ENCODE measurements around the gene PRAMEF27. TPM values are rescaled to one million over a fixed set of nuclear protein-coding genes. Genes with fewer than 3 reads are reported as not detected.

Gene PRAMEF27
- not detected in 2 replicates for total RNA-seq

GRCh38 chr1:13056475-13056874 is at the start of gene PRAMEF27:
Gene PRAMEF27 (minus strand): TSS chr1:13056575. CDS start chr1:13053659, 2,916 bp downstream.

GRCh38 chr1:13070474-13070873 is 14.1 kb upstream of the PRAMEF27 start, which contains the start of gene PRAMEF25:
Gene PRAMEF25 (plus strand): TSS chr1:13070774. CDS start chr1:13073694, 2,920 bp downstream.

Other genes with a start within 250 kb of the PRAMEF27 start
- gene PRAMEF11, start 225.2 kb downstream of the PRAMEF27 start, total RNA-seq = not detected in 2 replicates
- not detected in 2 replicates for gene HNRNPCL1, start 207.9 kb downstream of the PRAMEF27 start, total RNA-seq
- not detected in 2 replicates for gene PRAMEF2, start 199.5 kb downstream of the PRAMEF27 start, total RNA-seq
- not detected in 2 replicates for gene PRAMEF4, start 170.4 kb downstream of the PRAMEF27 start, total RNA-seq
- gene PRAMEF10, start 158.3 kb downstream of the PRAMEF27 start, total RNA-seq = not detected in 2 replicates
- not detected in 2 replicates for gene PRAMEF7, start 140.0 kb downstream of the PRAMEF27 start, total RNA-seq
- not detected in 2 replicates for gene PRAMEF6, start 109.0 kb downstream of the PRAMEF27 start, total RNA-seq
- not detected in 2 replicates for gene HNRNPCL3, start 4.2 kb upstream of the PRAMEF27 start, total RNA-seq
- not detected in 2 replicates for gene PRAMEF25, start 14.2 kb upstream of the PRAMEF27 start, total RNA-seq
- not detected in 2 replicates for gene HNRNPCL2, start 60.3 kb upstream of the PRAMEF27 start, total RNA-seq
- gene PRAMEF26, start 99.4 kb upstream of the PRAMEF27 start, total RNA-seq = not detected in 2 replicates
- not detected in 2 replicates for gene HNRNPCL4, start 109.1 kb upstream of the PRAMEF27 start, total RNA-seq
- gene PRAMEF9, start 115.3 kb upstream of the PRAMEF27 start, total RNA-seq = not detected in 2 replicates
- gene PRAMEF13, start 144.8 kb upstream of the PRAMEF27 start, total RNA-seq = not detected in 2 replicates
- gene PRAMEF18, start 169.6 kb upstream of the PRAMEF27 start, total RNA-seq = not detected in 2 replicates
- not detected in 2 replicates for gene PRAMEF5, start 197.6 kb upstream of the PRAMEF27 start, total RNA-seq
- gene PRAMEF8, start 228.6 kb upstream of the PRAMEF27 start, total RNA-seq = not detected in 2 replicates
- not detected in 2 replicates for gene PRAMEF33, start 247.0 kb upstream of the PRAMEF27 start, total RNA-seq

Data from dermis lymphatic vessel endothelial cell (primary cell).